GM19395 (cell line): ENCODE data around the gene TUBA1C.
"Not testable (repeated sequence)": the region's sequence is repeated elsewhere in the genome, so short reads cannot be mapped to it uniquely, and the experiment has no call there.

ENCODE experiments used
- ATAC-seq: cut with Tn5 transposase; IDR thresholded peaks from one replicate; pipeline ENCODE4 v1.9.1; 2021; ENCODE audit warnings: mild to moderate bottlenecking, moderate library complexity; ENCODE audit not compliant: unreplicated experiment

Gene TUBA1C

GRCh38 chr12:49255456-49255855, 9.4 kb upstream of the TUBA1C start:
- ATAC-seq: not testable (repeated sequence)

- ATAC-seq: no peak
These were observed 8.8 kb upstream of the TUBA1C start for GRCh38 chr12:49255857-49256637.

GRCh38 chr12:49257508-49258184, 7.2 kb upstream of the TUBA1C start:
- ATAC-seq: not testable (repeated sequence)

- ATAC-seq: no peak
These were observed 5.4 kb upstream of the TUBA1C start for GRCh38 chr12:49259452-49259851.

- no peak for ATAC-seq
These were observed 4.7 kb upstream of the TUBA1C start for GRCh38 chr12:49260166-49260565.

- ATAC-seq: no peak
These were observed 4.1 kb upstream of the TUBA1C start for GRCh38 chr12:49260571-49261363.

GRCh38 chr12:49261721-49262120, 3.2 kb upstream of the TUBA1C start:
- ATAC-seq: no peak

GRCh38 chr12:49263400-49263763, 1.5 kb upstream of the TUBA1C start:
- ATAC-seq: no peak

GRCh38 chr12:49264466-49264872, 413 bp upstream of the TUBA1C start:
- ATAC-seq: peak; percentile 23

- not testable (repeated sequence) for ATAC-seq
These were observed 4.3 kb downstream of the TUBA1C start for GRCh38 chr12:49269191-49269590.

GRCh38 chr12:49272790-49273725, 8.2 kb downstream of the TUBA1C start:
- ATAC-seq: no peak

GRCh38 chr12:49273726-49274395, 9.0 kb downstream of the TUBA1C start:
- ATAC-seq: no peak

- no peak for ATAC-seq
These were observed 9.7 kb downstream of the TUBA1C start for GRCh38 chr12:49274396-49275069.

- ATAC-seq: no peak
These were observed 11.7 kb downstream of the TUBA1C start for GRCh38 chr12:49276304-49277290.

GRCh38 chr12:49277466-49277865, 12.6 kb downstream of the TUBA1C start:
- no peak for ATAC-seq

GRCh38 chr12:49279706-49280159, 14.9 kb downstream of the TUBA1C start:
- no peak for ATAC-seq

- not testable (repeated sequence) for ATAC-seq
These were observed 15.7 kb downstream of the TUBA1C start for GRCh38 chr12:49280545-49280944.

- no peak for ATAC-seq
These were observed 17.4 kb downstream of the TUBA1C start for GRCh38 chr12:49282302-49282701.
